Esophagus muscularis mucosa (tissue), 3 donors: ENCODE data around the gene UBL4A.

Source experiments
- CTCF ChIP-seq, 3 experiments: fragments of 200-600 bp in 2 of 3; fragments of 450-650 bp in 1 of 3; sonication (generic) in 2 of 3; IDR thresholded peaks; one replicate each; pipeline ENCODE4 v1.5.1; 2017 to 2019; ENCODE audit warnings: antibody characterized with exemption in 3 of 3, mild to moderate bottlenecking in 2 of 3, moderate library complexity in 1 of 3
- POLR2A ChIP-seq: fragments of 450-650 bp; IDR thresholded peaks from one replicate; pipeline ENCODE4 v1.6.1; 2017; ENCODE audit warnings: antibody characterized with exemption, moderate library complexity, mild to moderate bottlenecking, low read depth

- TF ChIP-seq CTCF (IDR thresholded peaks at IDR 0.05) (peak; percentile 45 to 60 (median 57)), POLR2A (no peak)
These were observed 40.7 kb upstream of the UBL4A start for GRCh38 chrX:154526901-154527675.
